Neural cell (in vitro differentiated cells): Measurements from ENCODE around the gene GJD2.

ENCODE experiments used
- EP300 ChIP-seq: fragments of 450-650 bp; conservative IDR thresholded peaks from 2 replicates; pipeline ENCODE4 v1.6.1; 2014; ENCODE audit warnings: antibody characterized with exemption, mild to moderate bottlenecking, moderate library complexity; ENCODE audit not compliant: poor library complexity, severe bottlenecking
- EZH2 ChIP-seq: fragments of 200-600, 300-800 bp; shearing (Covaris generic), sonication (generic); IDR thresholded peaks from 2 replicates; pipeline ENCODE4 v1.6.1; 2014; ENCODE audit warnings: antibody characterized with exemption, low read length, borderline replicate concordance, mild to moderate bottlenecking; ENCODE audit not compliant: insufficient read depth, poor library complexity, severe bottlenecking
- MXI1 ChIP-seq: fragments of 450-650 bp; conservative IDR thresholded peaks from 2 replicates; pipeline ENCODE4 v1.6.1; 2014; ENCODE audit warnings: antibody characterized with exemption, mild to moderate bottlenecking; ENCODE audit not compliant: poor library complexity, severe bottlenecking
- POLR2AphosphoS5 ChIP-seq: IDR thresholded peaks from 2 replicates; pipeline ENCODE4 v1.6.1; 2012
- RAD21 ChIP-seq: fragments of 450-650 bp; conservative IDR thresholded peaks from 2 replicates; pipeline ENCODE4 v1.6.1; 2014; ENCODE audit warnings: antibody characterized with exemption, mild to moderate bottlenecking, moderate library complexity
- SMC3 ChIP-seq: fragments of 450-650 bp; conservative IDR thresholded peaks from 2 replicates; pipeline ENCODE4 v1.6.1; 2014; ENCODE audit warnings: antibody characterized with exemption, mild to moderate bottlenecking, moderate library complexity; ENCODE audit not compliant: poor library complexity
- TAF1 ChIP-seq: IDR thresholded peaks from 2 replicates; pipeline ENCODE4 v1.6.1; 2012; ENCODE audit warnings: low read depth
- TF ChIP-seq, protein P1 (sequence below): fragments of 450-650 bp; IDR thresholded peaks from 2 replicates; pipeline ENCODE4 v1.5.1; 2014; ENCODE audit warnings: antibody characterized with exemption, mild to moderate bottlenecking, moderate library complexity; ENCODE audit not compliant: poor library complexity, severe bottlenecking
- TF ChIP-seq, protein P2 (sequence below): IDR thresholded peaks from 2 replicates; pipeline ENCODE4 v1.6.1; 2012; ENCODE audit warnings: borderline replicate concordance

DNA sequence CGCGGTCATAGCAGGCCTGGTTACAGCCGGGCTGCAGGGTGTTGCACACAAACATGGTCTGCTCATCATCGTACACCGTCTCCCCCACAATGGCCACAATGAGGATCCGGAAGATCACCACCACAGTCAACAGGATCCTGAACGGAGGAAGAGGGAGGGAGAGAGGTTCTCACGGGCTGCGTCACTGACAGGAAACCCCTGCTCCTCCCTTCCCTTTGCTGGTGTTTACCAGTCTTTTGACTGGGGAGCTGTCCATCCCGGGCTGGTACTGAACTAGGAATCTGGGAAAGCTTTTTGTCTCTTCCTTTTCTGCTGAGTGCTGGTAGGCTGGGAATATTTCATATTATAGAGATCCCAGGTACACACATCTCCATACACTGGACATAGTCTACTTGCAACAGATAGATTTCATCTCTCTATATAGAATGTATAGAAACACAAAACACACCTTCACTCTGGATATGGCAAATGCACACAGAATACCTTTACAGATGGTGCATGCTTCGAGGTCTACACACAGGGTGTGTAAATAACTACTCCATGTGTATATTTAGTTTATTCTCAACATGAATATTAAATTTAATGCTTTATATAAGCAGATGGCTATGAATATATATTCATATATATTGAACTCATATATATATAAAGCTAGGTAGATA, 1.4 kb downstream of the GJD2 start:
- TF ChIP-seq, protein P1, sequence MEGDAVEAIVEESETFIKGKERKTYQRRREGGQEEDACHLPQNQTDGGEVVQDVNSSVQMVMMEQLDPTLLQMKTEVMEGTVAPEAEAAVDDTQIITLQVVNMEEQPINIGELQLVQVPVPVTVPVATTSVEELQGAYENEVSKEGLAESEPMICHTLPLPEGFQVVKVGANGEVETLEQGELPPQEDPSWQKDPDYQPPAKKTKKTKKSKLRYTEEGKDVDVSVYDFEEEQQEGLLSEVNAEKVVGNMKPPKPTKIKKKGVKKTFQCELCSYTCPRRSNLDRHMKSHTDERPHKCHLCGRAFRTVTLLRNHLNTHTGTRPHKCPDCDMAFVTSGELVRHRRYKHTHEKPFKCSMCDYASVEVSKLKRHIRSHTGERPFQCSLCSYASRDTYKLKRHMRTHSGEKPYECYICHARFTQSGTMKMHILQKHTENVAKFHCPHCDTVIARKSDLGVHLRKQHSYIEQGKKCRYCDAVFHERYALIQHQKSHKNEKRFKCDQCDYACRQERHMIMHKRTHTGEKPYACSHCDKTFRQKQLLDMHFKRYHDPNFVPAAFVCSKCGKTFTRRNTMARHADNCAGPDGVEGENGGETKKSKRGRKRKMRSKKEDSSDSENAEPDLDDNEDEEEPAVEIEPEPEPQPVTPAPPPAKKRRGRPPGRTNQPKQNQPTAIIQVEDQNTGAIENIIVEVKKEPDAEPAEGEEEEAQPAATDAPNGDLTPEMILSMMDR = no peak
- TF ChIP-seq SMC3 (no peak), EZH2 (no peak), EP300 (no peak), POLR2AphosphoS5 (no peak), MXI1 (no peak), TAF1 (no peak), RAD21 (no peak)
- TF ChIP-seq, protein P2, sequence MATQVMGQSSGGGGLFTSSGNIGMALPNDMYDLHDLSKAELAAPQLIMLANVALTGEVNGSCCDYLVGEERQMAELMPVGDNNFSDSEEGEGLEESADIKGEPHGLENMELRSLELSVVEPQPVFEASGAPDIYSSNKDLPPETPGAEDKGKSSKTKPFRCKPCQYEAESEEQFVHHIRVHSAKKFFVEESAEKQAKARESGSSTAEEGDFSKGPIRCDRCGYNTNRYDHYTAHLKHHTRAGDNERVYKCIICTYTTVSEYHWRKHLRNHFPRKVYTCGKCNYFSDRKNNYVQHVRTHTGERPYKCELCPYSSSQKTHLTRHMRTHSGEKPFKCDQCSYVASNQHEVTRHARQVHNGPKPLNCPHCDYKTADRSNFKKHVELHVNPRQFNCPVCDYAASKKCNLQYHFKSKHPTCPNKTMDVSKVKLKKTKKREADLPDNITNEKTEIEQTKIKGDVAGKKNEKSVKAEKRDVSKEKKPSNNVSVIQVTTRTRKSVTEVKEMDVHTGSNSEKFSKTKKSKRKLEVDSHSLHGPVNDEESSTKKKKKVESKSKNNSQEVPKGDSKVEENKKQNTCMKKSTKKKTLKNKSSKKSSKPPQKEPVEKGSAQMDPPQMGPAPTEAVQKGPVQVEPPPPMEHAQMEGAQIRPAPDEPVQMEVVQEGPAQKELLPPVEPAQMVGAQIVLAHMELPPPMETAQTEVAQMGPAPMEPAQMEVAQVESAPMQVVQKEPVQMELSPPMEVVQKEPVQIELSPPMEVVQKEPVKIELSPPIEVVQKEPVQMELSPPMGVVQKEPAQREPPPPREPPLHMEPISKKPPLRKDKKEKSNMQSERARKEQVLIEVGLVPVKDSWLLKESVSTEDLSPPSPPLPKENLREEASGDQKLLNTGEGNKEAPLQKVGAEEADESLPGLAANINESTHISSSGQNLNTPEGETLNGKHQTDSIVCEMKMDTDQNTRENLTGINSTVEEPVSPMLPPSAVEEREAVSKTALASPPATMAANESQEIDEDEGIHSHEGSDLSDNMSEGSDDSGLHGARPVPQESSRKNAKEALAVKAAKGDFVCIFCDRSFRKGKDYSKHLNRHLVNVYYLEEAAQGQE = peak; percentile 66
